Medulla oblongata (tissue), 1 donor: Measurements from ENCODE around the gene C1GALT1.
"Not testable (repeated sequence)": the region's sequence is repeated elsewhere in the genome, so short reads cannot be mapped to it uniquely, and the experiment has no call there.

ENCODE experiments used
- DNase-seq: peaks from one replicate; pipeline ENCODE4 v3.0.0-alpha.2; 2015; ENCODE audit errors: extremely low spot score

Gene C1GALT1

GRCh38 chr7:7237201-7237977 lies 55.0 kb downstream of the C1GALT1 start:
- DNase-seq: no peak

DNA sequence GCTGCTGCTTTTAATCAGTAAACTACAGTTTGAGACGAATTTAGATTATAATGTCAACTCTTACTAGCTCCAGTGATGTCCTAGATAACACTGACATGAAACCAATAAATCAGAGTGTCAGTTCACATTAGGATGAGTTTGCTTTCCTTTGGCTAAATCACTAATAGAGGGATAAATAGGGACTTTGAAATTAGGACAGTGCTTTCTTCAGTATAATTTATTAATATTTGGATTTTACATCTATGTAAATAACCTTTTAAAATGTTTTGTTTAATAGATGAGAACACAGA lies 55.6 kb downstream of the C1GALT1 start:
- no peak for DNase-seq

- no peak for DNase-seq
These were observed 57.0 kb downstream of the C1GALT1 start for GRCh38 chr7:7239346-7239745.

GRCh38 chr7:7242899-7243298 lies 60.6 kb downstream of the C1GALT1 start:
- DNase-seq: no peak

DNA sequence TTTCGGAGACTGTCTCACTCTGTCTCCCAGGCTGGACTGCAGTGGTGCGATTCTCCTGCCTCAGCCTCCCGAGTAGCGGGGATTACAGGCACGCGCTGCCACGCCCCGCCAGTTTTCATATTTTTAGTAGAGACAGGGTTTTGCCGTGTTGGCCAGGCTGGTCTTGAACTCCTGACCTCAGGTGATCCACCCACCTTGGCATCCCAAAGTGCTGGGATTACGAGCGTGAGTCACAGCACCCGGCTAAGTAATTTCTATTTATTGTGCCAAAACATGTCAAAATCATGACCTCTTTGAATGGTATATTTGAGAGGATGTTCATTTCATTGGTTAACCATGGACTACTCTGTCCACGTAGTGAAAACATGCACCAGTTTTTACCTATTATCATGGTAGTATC lies 62.9 kb downstream of the C1GALT1 start:
- DNase-seq: not testable (repeated sequence)

GRCh38 chr7:7246223-7246622 lies 63.9 kb downstream of the C1GALT1 start:
- no peak for DNase-seq

- no peak for DNase-seq
These were observed 65.3 kb downstream of the C1GALT1 start for GRCh38 chr7:7247658-7248057.

- no peak for DNase-seq
These were observed 67.5 kb downstream of the C1GALT1 start for GRCh38 chr7:7249814-7250213.

DNA sequence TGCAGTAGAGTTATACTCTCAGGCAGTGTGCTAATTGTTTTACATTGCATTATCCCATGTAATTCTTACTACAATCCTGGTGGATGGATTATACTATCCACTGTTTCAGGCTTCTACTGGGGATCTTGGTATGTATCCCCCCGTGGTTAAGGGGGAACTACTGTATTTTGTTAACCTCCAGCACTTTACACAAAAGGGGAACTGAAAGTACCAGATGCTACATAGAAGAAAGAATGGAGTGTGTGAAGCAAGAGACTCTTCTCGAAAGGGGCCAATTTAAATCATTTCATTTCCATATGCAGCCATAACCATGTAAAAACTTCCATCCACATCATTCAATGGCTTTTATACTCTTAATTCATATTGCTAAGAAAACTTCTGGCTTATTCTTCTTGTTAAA lies 69.4 kb downstream of the C1GALT1 start:
- DNase-seq: peak; percentile 66

DNA sequence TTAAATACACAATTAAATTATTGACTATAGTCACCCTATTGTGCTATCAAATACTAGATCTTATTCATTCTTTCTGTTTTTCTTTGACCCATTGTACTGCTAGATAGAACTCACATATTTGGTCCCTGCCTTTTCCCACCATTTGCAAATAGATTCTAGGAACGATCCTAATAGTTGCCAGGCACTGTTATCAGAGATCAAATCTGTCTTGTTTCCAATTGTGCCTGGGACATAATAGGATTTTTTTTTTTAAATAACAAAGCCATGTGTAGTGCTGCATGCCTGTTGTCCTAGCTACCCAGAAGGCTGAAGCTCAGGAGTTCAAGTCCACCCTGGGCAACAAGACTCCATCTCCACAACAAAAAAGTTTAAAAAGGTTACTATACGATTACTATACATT lies 72.0 kb downstream of the C1GALT1 start:
- DNase-seq: no peak

DNA sequence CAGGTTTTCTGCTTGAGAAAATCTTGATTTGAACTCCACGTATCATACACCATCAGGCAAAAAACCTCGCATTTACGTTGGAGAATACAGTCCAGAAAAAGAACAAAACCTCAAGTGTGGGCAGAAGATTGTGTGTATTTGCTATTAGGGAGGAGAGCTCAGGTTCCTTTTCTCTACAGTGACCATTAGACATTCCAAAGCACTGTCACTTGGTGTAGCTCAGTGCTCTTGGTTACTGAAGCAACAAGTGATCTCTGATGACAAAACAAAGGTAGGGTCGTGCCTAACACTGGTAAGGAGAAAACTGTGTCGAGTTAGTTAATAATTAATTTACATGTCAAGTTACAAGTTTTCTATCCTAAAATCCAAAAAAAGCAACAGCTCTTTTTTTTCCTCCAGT lies 72.6 kb downstream of the C1GALT1 start:
- no peak for DNase-seq

- no peak for DNase-seq
These were observed 74.5 kb downstream of the C1GALT1 start for GRCh38 chr7:7256731-7257274.

DNA sequence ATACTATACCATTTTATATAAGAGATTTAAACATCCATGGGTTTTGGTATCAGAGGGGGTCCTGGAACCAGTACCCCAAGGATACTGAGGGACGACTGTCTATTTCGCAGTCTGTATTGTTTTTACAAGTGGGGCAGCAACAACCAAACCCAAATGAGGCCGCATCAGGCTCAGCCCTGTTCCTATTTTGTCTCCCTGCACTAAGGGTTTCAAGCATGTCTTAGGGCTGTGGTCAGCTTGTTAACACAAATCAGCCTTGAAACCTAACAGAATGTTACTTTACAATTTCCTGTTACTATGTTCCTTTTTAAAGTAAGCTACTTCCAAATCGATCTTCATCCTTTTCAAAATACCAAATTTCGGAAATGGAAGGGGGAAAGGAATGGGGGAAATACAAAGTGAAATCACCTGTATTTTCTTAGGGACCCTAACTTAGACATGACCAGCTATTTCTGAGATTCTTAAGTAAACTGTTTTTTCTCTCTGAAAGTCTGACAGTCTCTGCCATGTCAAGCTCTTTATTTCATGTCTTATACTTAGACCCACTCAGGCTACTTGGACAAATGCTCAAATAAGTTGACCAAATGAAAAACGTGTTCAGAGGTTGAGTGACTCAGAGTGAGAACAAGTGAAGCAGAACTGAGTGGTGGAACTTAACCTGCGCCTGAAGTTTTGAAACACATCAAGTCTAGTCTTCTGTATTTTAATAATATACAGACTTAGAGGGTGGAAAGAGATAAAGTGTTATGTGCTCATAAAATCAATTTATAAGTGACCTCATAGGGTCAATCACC lies 75.8 kb downstream of the C1GALT1 start:
- DNase-seq: peak; percentile 77

GRCh38 chr7:7261863-7262262 lies 79.5 kb downstream of the C1GALT1 start:
- no peak for DNase-seq

- no peak for DNase-seq
These were observed 81.2 kb downstream of the C1GALT1 start for GRCh38 chr7:7263297-7264230.

GRCh38 chr7:7264306-7265040 lies 82.1 kb downstream of the C1GALT1 start:
- DNase-seq: no peak

- no peak for DNase-seq
These were observed 83.0 kb downstream of the C1GALT1 start for GRCh38 chr7:7265081-7266075.

DNA sequence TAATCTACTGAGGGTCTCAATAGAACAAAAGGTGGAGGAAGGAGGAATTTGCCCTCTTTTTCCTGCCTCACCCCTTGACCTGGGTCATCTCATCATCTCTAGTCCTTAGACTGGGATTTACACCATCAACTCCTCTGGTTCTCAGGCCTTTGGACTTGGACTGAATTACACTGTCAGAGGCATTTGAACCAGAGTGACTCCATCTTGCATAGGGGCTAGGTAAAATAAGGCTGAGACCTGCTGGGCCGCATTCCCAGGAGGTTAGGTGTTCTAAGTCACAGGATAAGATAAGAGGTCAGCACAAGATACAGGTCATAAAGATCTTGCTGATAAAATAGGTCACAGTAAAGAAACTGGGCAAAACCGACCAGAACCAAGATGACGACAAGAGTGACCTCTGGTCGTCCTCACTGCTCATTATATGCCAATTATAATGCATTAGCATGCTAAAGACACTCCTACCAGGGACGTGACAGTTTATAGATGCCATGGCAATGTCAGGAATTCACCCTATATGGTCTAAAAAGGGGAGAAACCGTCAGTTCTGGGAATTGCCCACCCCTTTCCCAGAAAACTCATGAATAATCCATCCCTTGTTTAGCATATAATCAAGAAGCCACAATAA lies 84.0 kb downstream of the C1GALT1 start:
- DNase-seq: no peak

GRCh38 chr7:7271094-7271874 lies 88.9 kb downstream of the C1GALT1 start:
- DNase-seq: no peak
